Common myeloid progenitor, CD34-positive (primary cell): Measurements from ENCODE around the gene CDK9.
"Not testable (repeated sequence)": the region's sequence is repeated elsewhere in the genome, so short reads cannot be mapped to it uniquely, and the experiment has no call there.

Experiments
- CTCF ChIA-PET: fragments of 350-600 bp; sonication (Branson Sonifier 250); formaldehyde crosslinking; loops from one replicate; lab custom pipeline; 2021; ENCODE audit warnings: antibody characterized with exemption; lab: Charles Lee
- POLR2A ChIA-PET: fragments of 350-600 bp; sonication (Branson Sonifier 250); formaldehyde crosslinking; loops from one replicate; lab custom pipeline; 2021; ENCODE audit warnings: antibody characterized with exemption; lab: Charles Lee
- DNase-seq, 3 donors: peaks; one replicate each; pipeline versions ENCODE4 v3.0.0 to v3.0.0-alpha.2; 2013
- H3K27ac ChIP-seq, 2 experiments: 1 replicate in 1 of 2; 2 replicates in 1 of 2; pipeline ENCODE4 v1.7.0; 2013; ENCODE audit warnings: inconsistent platforms in 2 of 2, low read length in 2 of 2, mild to moderate bottlenecking in 2 of 2, low read depth in 1 of 2, moderate library complexity in 1 of 2; ENCODE audit not compliant: severe bottlenecking in 2 of 2, insufficient read depth in 1 of 2, poor library complexity in 1 of 2
- H3K27me3 ChIP-seq, 5 experiments: replicated peaks in 2 of 5; 1 replicate in 3 of 5; 2 replicates in 2 of 5; pipeline versions ENCODE4 v1.6.1 to v1.7.0; 2013; ENCODE audit warnings: low read length in 4 of 5, mild to moderate bottlenecking in 2 of 5, moderate library complexity in 2 of 5, inconsistent platforms in 1 of 5; ENCODE audit not compliant: insufficient read depth in 5 of 5, control insufficient read depth in 4 of 5
- H3K36me3 ChIP-seq, 4 experiments: 1 replicate in 2 of 4; 2 replicates in 2 of 4; pipeline versions ENCODE4 v1.6.1 to v1.7.0; 2013; ENCODE audit warnings: low read length in 3 of 4, control low read depth in 1 of 4, mild to moderate bottlenecking in 1 of 4; ENCODE audit not compliant: control insufficient read depth in 4 of 4, insufficient read depth in 4 of 4
- H3K4me1 ChIP-seq, 4 experiments: 1 replicate in 3 of 4; 2 replicates in 1 of 4; pipeline versions ENCODE4 v1.6.1 to v1.7.1; 2013; ENCODE audit warnings: low read length in 3 of 4, mild to moderate bottlenecking in 3 of 4, control low read depth in 1 of 4, inconsistent platforms in 1 of 4, moderate library complexity in 1 of 4; ENCODE audit not compliant: control insufficient read depth in 4 of 4, insufficient read depth in 4 of 4; ENCODE audit errors: control extremely low read depth in 1 of 4
- H3K4me3 ChIP-seq, 7 experiments: 1 replicate in 4 of 7; 2 replicates in 3 of 7; pipeline versions ENCODE4 v1.5.1 to v1.7.0; 2013; ENCODE audit warnings: mild to moderate bottlenecking in 7 of 7, low read length in 6 of 7, moderate library complexity in 6 of 7, inconsistent platforms in 2 of 7, low read depth in 2 of 7, control low read depth in 1 of 7; ENCODE audit not compliant: insufficient read depth in 4 of 7, control insufficient read depth in 1 of 7; ENCODE audit errors: extremely low read depth in 1 of 7
- H3K9me3 ChIP-seq, 5 experiments: 1 replicate in 4 of 5; 2 replicates in 1 of 5; pipeline versions ENCODE4 v1.6.1 to v1.7.1; 2013; ENCODE audit warnings: low read length in 4 of 5, mild to moderate bottlenecking in 2 of 5, inconsistent platforms in 1 of 5, low read depth in 1 of 5, moderate library complexity in 1 of 5; ENCODE audit not compliant: control insufficient read depth in 4 of 5, insufficient read depth in 2 of 5; ENCODE audit errors: control extremely low read depth in 1 of 5
- WGBS: methylation state at CpG from one replicate; pipeline ENCODE4 v1.1.5; 2013; ENCODE audit not compliant: insufficient coverage; 5-methylcytosine and 5-hydroxymethylcytosine counted together

The CDK9 gene

GRCh38 chr9:127829205-127829906 lies 43.5 kb downstream of the CDK9 start:
- Histone ChIP-seq H3K4me1 (peaks cover 0 to 25% (median 10%) of the 10 kb centered on the region in 4 experiments), H3K27ac (peak overlapping the region in 1 of 2 experiments; percentile 60), H3K4me3 (no peak overlapping the region), H3K9me3 (no peaks in the 10 kb centered on the region), H3K36me3 (peaks cover 5 to 52% (median 31%) of the 10 kb centered on the region in 4 experiments), H3K27me3 (no peaks in the 10 kb centered on the region)
- ChIA-PET POLR2A (interaction anchor here (0.5 kb wide), 1 partner anchor 226 kb away, joined by 3 read pairs; no protein-coding TSS in a partner anchor), CTCF (interaction anchor here (4.4 kb wide), 1 partner anchor 40 kb away, joined by 25 read pairs; no protein-coding TSS in a partner anchor)
- WGBS: 94% methylated on average over 4 of the region's 6 CpGs
- no peak for DNase-seq

- H3K4me1 ChIP-seq: peaks cover 0 to 46% (median 36%) of the 10 kb centered on the region in 4 experiments
- peaks cover 3 to 24% (median 11%) of the 10 kb centered on the region in 4 experiments for H3K36me3 ChIP-seq
- H3K27ac ChIP-seq: no peak overlapping the region
- no peaks in the 10 kb centered on the region for H3K9me3 ChIP-seq
- DNase-seq: no peak
- CTCF ChIA-PET: interaction anchor here (0.7 to 1.5 kb wide), 2 partner anchors 10 to 37 kb away, joined by 3 read pairs; no protein-coding TSS in a partner anchor
- WGBS: 96% methylated on average over 6 of the region's 7 CpGs
- no peaks in the 10 kb centered on the region for H3K27me3 ChIP-seq
- POLR2A ChIA-PET: no interaction called here
- H3K4me3 ChIP-seq: no peak overlapping the region
These were observed 46.4 kb downstream of the CDK9 start for GRCh38 chr9:127832248-127832647.

- Histone ChIP-seq H3K36me3 (peaks cover 1 to 15% (median 8%) of the 10 kb centered on the region in 4 experiments), H3K9me3 (no peaks in the 10 kb centered on the region), H3K27ac (no peak overlapping the region), H3K27me3 (no peaks in the 10 kb centered on the region), H3K4me3 (no peak overlapping the region), H3K4me1 (peaks cover 0 to 53% (median 46%) of the 10 kb centered on the region in 4 experiments)
- peak in 2 of 3 donors; percentile 58 to 64 for DNase-seq
- 18% methylated on average over 1 of the region's 1 CpG for WGBS
- CTCF ChIA-PET: interaction anchor here (1.1 to 5.6 kb wide), 3 partner anchors 9 to 39 kb away, joined by 3 to 26 read pairs (median 3); no protein-coding TSS in a partner anchor
- POLR2A ChIA-PET: interaction anchor here (0.6 to 1.0 kb wide), 3 partner anchors 24 to 37 kb away, joined by 3 to 4 read pairs (median 3); no protein-coding TSS in a partner anchor
These were observed 47.7 kb downstream of the CDK9 start for GRCh38 chr9:127833555-127833954.

- POLR2A ChIA-PET: interaction anchor here (1.0 to 1.3 kb wide), 3 partner anchors 11 to 27 kb away, joined by 3 to 5 read pairs (median 4); no protein-coding TSS in a partner anchor
- WGBS: 6% methylated on average over 10 of the region's 17 CpGs
- Histone ChIP-seq H3K9me3 (no peaks in the 10 kb centered on the region), H3K36me3 (peaks cover 0 to 22% (median 7%) of the 10 kb centered on the region in 4 experiments), H3K27ac (peak overlapping the region; percentile 88 to 91), H3K4me1 (peaks cover 0 to 55% (median 53%) of the 10 kb centered on the region in 4 experiments), H3K4me3 (peak overlapping the region in 4 of 7 experiments; percentile 20 to 55 (median 42)), H3K27me3 (no peaks in the 10 kb centered on the region)
- DNase-seq: peak; percentile 78 to 96 (median 94)
- CTCF ChIA-PET: interaction anchor here (0.7 to 9.6 kb wide), 9 partner anchors 8 to 84 kb away, joined by 3 to 62 read pairs (median 6); partner anchors contain the start of gene ENG
These were observed 50.2 kb downstream of the CDK9 start for GRCh38 chr9:127835991-127836516.

GRCh38 chr9:127836561-127836960 lies 50.7 kb downstream of the CDK9 start:
- H3K4me3 ChIP-seq: peak overlapping the region in 4 of 7 experiments; percentile 20 to 55 (median 42)
- H3K27ac ChIP-seq: peak overlapping the region; percentile 88 to 91
- H3K4me1 ChIP-seq: peaks cover 0 to 55% (median 53%) of the 10 kb centered on the region in 4 experiments
- H3K36me3 ChIP-seq: peaks cover 0 to 27% (median 9%) of the 10 kb centered on the region in 4 experiments
- H3K27me3 ChIP-seq, DNase-seq, H3K9me3 ChIP-seq: not testable (repeated sequence)
- CTCF ChIA-PET: interaction anchor here (0.9 to 9.6 kb wide), 9 partner anchors 18 to 84 kb away, joined by 3 to 62 read pairs (median 6); partner anchors contain the start of gene ENG
- 93% methylated on average over 3 of the region's 3 CpGs for WGBS
- POLR2A ChIA-PET: interaction anchor here (1.0 to 1.3 kb wide), 2 partner anchors 10 to 26 kb away, joined by 3 to 4 read pairs; no protein-coding TSS in a partner anchor

- POLR2A ChIA-PET: interaction anchor here (1.5 kb wide), 1 partner anchor 10 kb away, joined by 3 read pairs; no protein-coding TSS in a partner anchor
These were observed 51.5 kb downstream of the CDK9 start for GRCh38 chr9:127837346-127837745.

More at GRCh38 chr9:127837346-127837745, 51.5 kb downstream of the CDK9 start:
- H3K36me3 ChIP-seq: peaks cover 0 to 31% (median 11%) of the 10 kb centered on the region in 4 experiments
- peak overlapping the region in 1 of 2 experiments; percentile 23 for H3K27ac ChIP-seq
- no peaks in the 10 kb centered on the region for H3K27me3 ChIP-seq
- WGBS: 43% methylated on average over 4 of the region's 4 CpGs
- peaks cover 0 to 55% (median 53%) of the 10 kb centered on the region in 4 experiments for H3K4me1 ChIP-seq
- peak in 2 of 3 donors; percentile 36 to 44 for DNase-seq
- no peaks in the 10 kb centered on the region for H3K9me3 ChIP-seq
- CTCF ChIA-PET: interaction anchor here (1.1 to 9.6 kb wide), 7 partner anchors 17 to 61 kb away, joined by 3 to 62 read pairs (median 4); partner anchors contain the start of genes ENG and ST6GALNAC6
- H3K4me3 ChIP-seq: no peak overlapping the region
